HG02798 (cell line): ENCODE data around the gene TWSG1.
"Not testable (repeated sequence)": the region's sequence is repeated elsewhere in the genome, so short reads cannot be mapped to it uniquely, and the experiment has no call there.

Experiments used
- ATAC-seq: cut with Tn5 transposase; IDR thresholded peaks from one replicate; pipeline ENCODE4 v1.9.1; 2021; ENCODE audit warnings: mild to moderate bottlenecking; ENCODE audit not compliant: unreplicated experiment, poor library complexity

Gene TWSG1

GRCh38 chr18:9421096-9421900 lies 86.7 kb downstream of the TWSG1 start:
- no peak for ATAC-seq

- ATAC-seq = no peak
Observed at GRCh38 chr18:9421901-9422327, 87.3 kb downstream of the TWSG1 start.

- ATAC-seq = no peak
Observed at GRCh38 chr18:9422816-9423519, 88.4 kb downstream of the TWSG1 start.

- not testable (repeated sequence) for ATAC-seq
Observed at GRCh38 chr18:9423648-9424047, 89.1 kb downstream of the TWSG1 start.

GRCh38 chr18:9424235-9424634 lies 89.7 kb downstream of the TWSG1 start:
- not testable (repeated sequence) for ATAC-seq

GRCh38 chr18:9426753-9427152 lies 92.2 kb downstream of the TWSG1 start:
- ATAC-seq = no peak

GRCh38 chr18:9428301-9428706 lies 93.7 kb downstream of the TWSG1 start:
- no peak for ATAC-seq

GRCh38 chr18:9428862-9429661 lies 94.5 kb downstream of the TWSG1 start:
- no peak for ATAC-seq

GRCh38 chr18:9429662-9429993 lies 95.1 kb downstream of the TWSG1 start:
- ATAC-seq = no peak

GRCh38 chr18:9430315-9430714 lies 95.7 kb downstream of the TWSG1 start:
- not testable (repeated sequence) for ATAC-seq

- no peak for ATAC-seq
Observed at GRCh38 chr18:9431296-9431695, 96.7 kb downstream of the TWSG1 start.

GRCh38 chr18:9433122-9433521 lies 98.5 kb downstream of the TWSG1 start:
- not testable (repeated sequence) for ATAC-seq

- no peak for ATAC-seq
Observed at GRCh38 chr18:9433671-9434121, 99.1 kb downstream of the TWSG1 start.

- ATAC-seq = no peak
Observed at GRCh38 chr18:9434122-9434701, 99.6 kb downstream of the TWSG1 start.

GRCh38 chr18:9435041-9435440 lies 100.5 kb downstream of the TWSG1 start:
- ATAC-seq = no peak

GRCh38 chr18:9436206-9436929 lies 101.8 kb downstream of the TWSG1 start:
- ATAC-seq = no peak

- no peak for ATAC-seq
Observed at GRCh38 chr18:9437021-9437437, 102.5 kb downstream of the TWSG1 start.

- no peak for ATAC-seq
Observed at GRCh38 chr18:9437672-9438071, 103.1 kb downstream of the TWSG1 start.

GRCh38 chr18:9441061-9441460 lies 106.5 kb downstream of the TWSG1 start:
- no peak for ATAC-seq

GRCh38 chr18:9444549-9444948 lies 110.0 kb downstream of the TWSG1 start:
- ATAC-seq = no peak
